Ovary (tissue), 9 donors: Measurements from ENCODE around the gene ZNF212. TPM values are rescaled to one million over a fixed set of nuclear protein-coding genes. Genes with fewer than 3 reads are reported as not detected.

ENCODE experiments used
- DNase-seq, 5 donors: peaks; one replicate each; pipeline ENCODE4 v3.0.0-alpha.2; 2019 to 2020
- H3K27ac ChIP-seq, 2 donors: fragments of 200-600 bp; one replicate each; pipeline versions ENCODE4 v1.5.1 to v1.8.0; 2019 to 2022
- H3K27me3 ChIP-seq: fragments of 200-600 bp; one replicate; pipeline ENCODE4 v1.8.0; 2022
- H3K36me3 ChIP-seq: fragments of 200-600 bp; sonication (generic); one replicate; pipeline ENCODE4 v1.5.1; 2019
- H3K4me1 ChIP-seq: one replicate; pipeline ENCODE4 v1.8.1; 2013; ENCODE audit warnings: mild to moderate bottlenecking, moderate library complexity; ENCODE audit not compliant: insufficient read depth
- H3K4me3 ChIP-seq: fragments of 200-600 bp; sonication (generic); one replicate; pipeline ENCODE4 v1.5.1; 2017
- H3K9me3 ChIP-seq, 2 donors: fragments of 200-600 bp in 1 of 2; sonication (generic) in 1 of 2; one replicate each; pipeline versions ENCODE4 v1.5.1 to v1.8.1; 2013 to 2019; ENCODE audit warnings: mild to moderate bottlenecking in 1 of 2, moderate library complexity in 1 of 2
- CTCF ChIP-seq, 3 donors: fragments of 450-650 bp in 2 of 3; fragments of 200-600 bp in 1 of 3; IDR thresholded peaks; one replicate each; pipeline versions ENCODE4 v1.5.1 to v1.8.0; 2016 to 2022; ENCODE audit warnings: antibody characterized with exemption in 3 of 3, mild to moderate bottlenecking in 1 of 3
- EP300 ChIP-seq: sonication (generic); formaldehyde crosslinking; IDR thresholded peaks from one replicate; pipeline ENCODE4 v1.6.1; 2017; ENCODE audit warnings: antibody characterized with exemption
- POLR2A ChIP-seq: fragments of 450-650 bp; IDR thresholded peaks from one replicate; pipeline ENCODE4 v1.6.1; 2017; ENCODE audit warnings: antibody characterized with exemption, mild to moderate bottlenecking, moderate library complexity
- WGBS, 3 donors: extraction: QIAGEN DNeasy Blood & Tissue Kit in 1 of 3; methylation state at CpG; one replicate each; pipeline versions ENCODE4 v1.1.5 to v1.1.7; 2013 to 2017; 5-methylcytosine and 5-hydroxymethylcytosine counted together
- intact Hi-C, 4 donors: fragments of 100-400 bp; cut with DNase I; formaldehyde crosslinking; loops; one replicate each; pipeline versions ENCODE4 v1.11.0 to v1.15.1; 2022 to 2023
- polyA plus RNA-seq, 2 donors: library from polyadenylated mRNA; stranded (reverse); fragments of 200-250 nt in 1 of 2; fragments of 350-450 nt in 1 of 2; fragmentation: Illumina TruSeq in 1 of 2; extraction: RNeasy Lipid Tissue Mini Kit (QIAGEN cat#74804) in 1 of 2; gene quantifications; one replicate each; pipeline ENCODE4 v1.2.3, GENCODE V29; 2013 to 2014
- total RNA-seq, 7 donors: library from RNA; depleted of rRNA in 2 of 7; stranded (reverse); fragments of >200 nt in 2 of 7; fragmentation: NEBNext Ultra II Directional in 3 of 7; extraction: Animal tissue kit (Norgen Biotek cat#: 25700) in 3 of 7; gene quantifications; one replicate each; pipeline versions ENCODE4 v1.1.0 to v1.2.4, GENCODE V29; 2016 to 2023
- donor health status: DM: no; HTN: no; CAD: no; lungs with moderate emphysema.
- donor health status: DM: no; HTN: no; CAD: no.
- donor health status: Bipolar disorder and iron deficiency.
- donor health status: DM: yes; HTN: yes; CAD: no.
- donor health status: DM: no; HTN: no; CAD: no.
- donor health status: DM: yes; HTN: yes; CAD: no.

ZNF212 gene
- total and polyA plus RNA-seq, 9 donors = 5.4 to 16.0 (median 11.3) TPM

- no peak overlapping the region for H3K4me3 ChIP-seq
- no peaks in the 10 kb centered on the region for H3K36me3 ChIP-seq
- TF ChIP-seq CTCF (IDR thresholded peaks at IDR 0.05) (no peak), POLR2A (no peak)
- intact Hi-C loops = no loop called here
- no peak overlapping the region for H3K27ac ChIP-seq
- peaks cover 2% of the 10 kb centered on the region for H3K4me1 ChIP-seq
- H3K9me3 ChIP-seq = no peaks in the 10 kb centered on the region
- no peak for DNase-seq
- 77 to 93% (median 85%) methylated on average over 3 of the region's 3 CpGs for WGBS, 3 donors
- H3K27me3 ChIP-seq = no peaks in the 10 kb centered on the region
Observed at GRCh38 chr7:149283321-149283720, 43.9 kb downstream of the ZNF212 start.

GRCh38 chr7:149284343-149284742 lies 44.9 kb downstream of the ZNF212 start:
- intact Hi-C loops = no loop called here
- no peak overlapping the region for H3K4me3 ChIP-seq
- no peak for DNase-seq
- H3K9me3 ChIP-seq = no peaks in the 10 kb centered on the region
- TF ChIP-seq EP300 = no peak
- no peak for TF ChIP-seq POLR2A
- no peak for TF ChIP-seq CTCF (IDR thresholded peaks at IDR 0.05)
- no peaks in the 10 kb centered on the region for H3K36me3 ChIP-seq
- H3K27me3 ChIP-seq = no peaks in the 10 kb centered on the region
- H3K27ac ChIP-seq = no peak overlapping the region
- 56 to 73% (median 69%) methylated on average over 3 of the region's 3 CpGs for WGBS, 3 donors
- peaks cover 2% of the 10 kb centered on the region for H3K4me1 ChIP-seq

- H3K27me3 ChIP-seq = no peaks in the 10 kb centered on the region
- TF ChIP-seq CTCF (IDR thresholded peaks at IDR 0.05) = no peak
- no peak for TF ChIP-seq EP300
- TF ChIP-seq POLR2A = no peak
- intact Hi-C loops = no loop called here
- DNase-seq = peak; percentile 92 to 97 (median 95)
- H3K4me1 ChIP-seq = peaks cover 2% of the 10 kb centered on the region
- no peaks in the 10 kb centered on the region for H3K36me3 ChIP-seq
- 1 to 2% (median 2%) methylated on average over 53 to 66 of the region's 66 CpGs for WGBS, 3 donors
- H3K9me3 ChIP-seq = no peaks in the 10 kb centered on the region
- H3K4me3 ChIP-seq = peak overlapping the region; percentile 62
- H3K27ac ChIP-seq = peak overlapping the region in 1 of 2 donors; percentile 8
Observed at GRCh38 chr7:149284850-149285585, 45.6 kb downstream of the ZNF212 start.

- peak overlapping the region in 1 of 2 donors; percentile 8 for H3K27ac ChIP-seq
- H3K9me3 ChIP-seq = no peaks in the 10 kb centered on the region
- H3K4me3 ChIP-seq = peak overlapping the region; percentile 62
- TF ChIP-seq CTCF (IDR thresholded peaks at IDR 0.05) = no peak
- no peak for TF ChIP-seq POLR2A
- TF ChIP-seq EP300 = no peak
- no peaks in the 10 kb centered on the region for H3K27me3 ChIP-seq
- 0 to 2% (median 2%) methylated on average over 11 of the region's 11 CpGs for WGBS, 3 donors
- no peaks in the 10 kb centered on the region for H3K36me3 ChIP-seq
- intact Hi-C loops = no loop called here
- peaks cover 2% of the 10 kb centered on the region for H3K4me1 ChIP-seq
- DNase-seq = peak in 4 of 5 donors; percentile 32 to 67 (median 54)
Observed at GRCh38 chr7:149285603-149286002, 46.2 kb downstream of the ZNF212 start.
